ENCODE data around the gene NEUROD2.

Gene NEUROD2

GRCh38 chr17:39580082-39580468, 27.6 kb downstream of the NEUROD2 start:
- no peak for DNase-seq (ENCODE audit: low read depth in 2 of 2)

GRCh38 chr17:39579318-39580081, 28.2 kb downstream of the NEUROD2 start:
- DNase-seq (ENCODE audit: low read depth in 2 of 2): no peak

- DNase-seq (ENCODE audit: low read depth in 2 of 2): no peak
Measured at GRCh38 chr17:39578272-39578671, 29.4 kb downstream of the NEUROD2 start.

GRCh38 chr17:39576187-39576586, 31.5 kb downstream of the NEUROD2 start:
- DNase-seq (ENCODE audit: low read depth in 2 of 2): no peak

- DNase-seq (ENCODE audit: low read depth in 2 of 2): no peak
Measured at GRCh38 chr17:39573447-39574298, 34.0 kb downstream of the NEUROD2 start.

- no peak for DNase-seq (ENCODE audit: low read depth in 2 of 2)
Measured at GRCh38 chr17:39572121-39572520, 35.6 kb downstream of the NEUROD2 start.

GRCh38 chr17:39569126-39569525, 38.6 kb downstream of the NEUROD2 start:
- DNase-seq (ENCODE audit: low read depth in 2 of 2): no peak

- no peak for DNase-seq (ENCODE audit: low read depth in 2 of 2)
Measured at GRCh38 chr17:39568702-39569101, 39.0 kb downstream of the NEUROD2 start.

GRCh38 chr17:39566094-39566850, 41.4 kb downstream of the NEUROD2 start:
- no peak for DNase-seq (ENCODE audit: low read depth in 2 of 2)

- DNase-seq (ENCODE audit: low read depth in 2 of 2): no peak
Measured at GRCh38 chr17:39564211-39564848, 43.4 kb downstream of the NEUROD2 start.

GRCh38 chr17:39563476-39563875, 44.2 kb downstream of the NEUROD2 start:
- no peak for DNase-seq (ENCODE audit: low read depth in 2 of 2)

- no peak for DNase-seq (ENCODE audit: low read depth in 2 of 2)
Measured at GRCh38 chr17:39562976-39563375, 44.7 kb downstream of the NEUROD2 start.

- DNase-seq (ENCODE audit: low read depth in 2 of 2): no peak
Measured at GRCh38 chr17:39562395-39562794, 45.3 kb downstream of the NEUROD2 start.

- no peak for DNase-seq (ENCODE audit: low read depth in 2 of 2)
Measured at GRCh38 chr17:39556423-39556822, 51.3 kb downstream of the NEUROD2 start.

- no peak for DNase-seq (ENCODE audit: low read depth in 2 of 2)
Measured at GRCh38 chr17:39555368-39555767, 52.4 kb downstream of the NEUROD2 start.

All from stimulated activated CD4-positive, alpha-beta T cell treated with anti-CD3 and anti-CD28 coated beads, Interleukin-1b, Interleukin-23, amount 100 ng/mL, for 1 hour (primary cell).